NK-92 treated with Interleukin-12 subunit alpha and Interleukin-12 subunit beta, amount 100 ng/mL, for 24 hours (cell line): ENCODE measurements around the gene SETBP1.

ENCODE experiments used
- DNase-seq: peaks from one replicate; lab custom pipeline; 2025; lab: John Stamatoyannopoulos, UW

SETBP1 gene

GRCh38 chr18:44680273-44681075, at the start of gene SETBP1:
Gene SETBP1, plus strand, starts transcription at chr18:44680888. Its CDS starts 20,459 bp downstream, at chr18:44701347.
- DNase-seq = peak; percentile 78

- DNase-seq = no peak
These were observed 48.1 kb upstream of the SETBP1 start for GRCh38 chr18:44632469-44633145.

GRCh38 chr18:44635546-44635945, 45.1 kb upstream of the SETBP1 start:
- no peak for DNase-seq

GRCh38 chr18:44636241-44636640, 44.4 kb upstream of the SETBP1 start:
- no peak for DNase-seq

- DNase-seq = peak; percentile 33
These were observed 43.3 kb upstream of the SETBP1 start for GRCh38 chr18:44637210-44638033.

GRCh38 chr18:44638034-44638540, 42.6 kb upstream of the SETBP1 start:
- DNase-seq = no peak

- DNase-seq = no peak
These were observed 41.9 kb upstream of the SETBP1 start for GRCh38 chr18:44638811-44639210.

GRCh38 chr18:44643004-44643403, 37.7 kb upstream of the SETBP1 start:
- DNase-seq = no peak

GRCh38 chr18:44651478-44651877, 29.2 kb upstream of the SETBP1 start:
- no peak for DNase-seq

GRCh38 chr18:44651918-44652572, 28.6 kb upstream of the SETBP1 start:
- DNase-seq = no peak

- no peak for DNase-seq
These were observed 28.0 kb upstream of the SETBP1 start for GRCh38 chr18:44652722-44653121.

- DNase-seq = no peak
These were observed 26.1 kb upstream of the SETBP1 start for GRCh38 chr18:44654573-44654972.

- DNase-seq = no peak
These were observed 25.3 kb upstream of the SETBP1 start for GRCh38 chr18:44655435-44655834.

- no peak for DNase-seq
These were observed 20.9 kb upstream of the SETBP1 start for GRCh38 chr18:44659771-44660170.

- no peak for DNase-seq
These were observed 12.3 kb upstream of the SETBP1 start for GRCh38 chr18:44668270-44668975.

- DNase-seq = no peak
These were observed 8.8 kb upstream of the SETBP1 start for GRCh38 chr18:44671914-44672313.

- DNase-seq = no peak
These were observed 8.2 kb upstream of the SETBP1 start for GRCh38 chr18:44672506-44672905.

GRCh38 chr18:44673256-44673880, 7.3 kb upstream of the SETBP1 start:
- no peak for DNase-seq

GRCh38 chr18:44677933-44678332, 2.8 kb upstream of the SETBP1 start:
- no peak for DNase-seq

GRCh38 chr18:44678725-44679055, 2.0 kb upstream of the SETBP1 start:
- DNase-seq = no peak
